CD14-positive monocyte (primary cell): ENCODE data around the gene SYNPO. TPM values are rescaled to one million over a fixed set of nuclear protein-coding genes. Genes with fewer than 3 reads are reported as not detected.

Source experiments
- DNase-seq, 3 donors: peaks; one replicate each; pipeline ENCODE4 v3.0.0-alpha.2; 2011 to 2022
- H2AFZ ChIP-seq: 2 replicates; pipeline ENCODE4 v1.6.0; 2012; ENCODE audit warnings: mild to moderate bottlenecking, low read depth, low read length, inconsistent platforms; ENCODE audit not compliant: insufficient read depth, poor library complexity, severe bottlenecking
- H3K27ac ChIP-seq, 2 donors: 1 replicate in 1 of 2; 2 replicates in 1 of 2; pipeline ENCODE4 v1.5.1; 2012 to 2013; ENCODE audit warnings: low read length in 2 of 2, control low read depth in 1 of 2, inconsistent platforms in 1 of 2, low read depth in 1 of 2, mild to moderate bottlenecking in 1 of 2
- H3K27me3 ChIP-seq, 2 donors: one replicate each; pipeline versions ENCODE4 v1.6.0 to v1.6.1; 2011 to 2013; ENCODE audit warnings: low read length in 2 of 2; ENCODE audit not compliant: control insufficient read depth in 2 of 2, insufficient read depth in 2 of 2
- H3K36me3 ChIP-seq, 2 donors: replicated peaks in 1 of 2; 1 replicate in 1 of 2; 2 replicates in 1 of 2; pipeline versions ENCODE4 v1.5.1 to v1.6.1; 2012 to 2013; ENCODE audit warnings: low read length in 2 of 2, control low read depth in 1 of 2, inconsistent platforms in 1 of 2, mild to moderate bottlenecking in 1 of 2; ENCODE audit not compliant: insufficient read depth in 2 of 2, control insufficient read depth in 1 of 2
- H3K4me1 ChIP-seq, 2 donors: 1 replicate in 1 of 2; 2 replicates in 1 of 2; pipeline versions ENCODE4 v1.5.1 to v1.6.1; 2012 to 2013; ENCODE audit warnings: low read length in 2 of 2, control low read depth in 1 of 2, inconsistent platforms in 1 of 2, mild to moderate bottlenecking in 1 of 2, moderate library complexity in 1 of 2; ENCODE audit not compliant: insufficient read depth in 2 of 2, control insufficient read depth in 1 of 2
- H3K4me2 ChIP-seq: replicated peaks from 2 replicates; pipeline ENCODE3; 2012; ENCODE audit warnings: low read length, moderate library complexity, mild to moderate bottlenecking; ENCODE audit not compliant: poor library complexity, severe bottlenecking; ENCODE audit errors: extremely low read depth
- H3K4me3 ChIP-seq, 3 experiments: fragments of 200-600 bp in 1 of 3; sonication (generic) in 1 of 3; replicated peaks in 1 of 3; 1 replicate in 2 of 3; 2 replicates in 1 of 3; pipeline ENCODE4 v1.5.1; 2011 to 2013; ENCODE audit warnings: low read length in 3 of 3, mild to moderate bottlenecking in 3 of 3, control low read depth in 2 of 3, low read depth in 2 of 3, inconsistent platforms in 1 of 3, moderate library complexity in 1 of 3
- H3K79me2 ChIP-seq: 2 replicates; pipeline ENCODE4 v1.6.0; 2012; ENCODE audit warnings: mild to moderate bottlenecking, control low read depth, inconsistent platforms, low read length, moderate library complexity; ENCODE audit not compliant: insufficient read depth
- H3K9ac ChIP-seq: 2 replicates; pipeline ENCODE4 v1.6.0; 2017; ENCODE audit warnings: low read length, mild to moderate bottlenecking; ENCODE audit not compliant: insufficient read depth, poor library complexity, severe bottlenecking
- H3K9me3 ChIP-seq, 2 donors: replicated peaks in 1 of 2; 1 replicate in 1 of 2; 2 replicates in 1 of 2; pipeline versions ENCODE4 v1.5.1 to v1.6.1; 2012 to 2013; ENCODE audit warnings: low read length in 2 of 2, control low read depth in 1 of 2; ENCODE audit not compliant: control insufficient read depth in 1 of 2, insufficient read depth in 1 of 2
- H4K20me1 ChIP-seq: 2 replicates; pipeline ENCODE4 v1.6.0; 2012; ENCODE audit warnings: mild to moderate bottlenecking, low read length, control low read depth, moderate library complexity; ENCODE audit not compliant: insufficient read depth
- H3K27ac Mint-ChIP-seq, 7 donors: one replicate each; pipeline ENCODE4 v1.8.0; 2020; ENCODE audit warnings: mild to moderate bottlenecking in 7 of 7, mixed read lengths in 7 of 7, moderate library complexity in 6 of 7, inconsistent platforms in 2 of 7
- H3K27me3 Mint-ChIP-seq, 3 donors: one replicate each; pipeline ENCODE4 v1.8.0; 2021 to 2022; ENCODE audit warnings: low read depth in 3 of 3, mild to moderate bottlenecking in 3 of 3, mixed read lengths in 3 of 3, moderate library complexity in 3 of 3, inconsistent platforms in 1 of 3
- H3K36me3 Mint-ChIP-seq, 2 donors: one replicate each; pipeline ENCODE4 v1.8.0; 2020; ENCODE audit warnings: mixed read lengths in 2 of 2, inconsistent platforms in 1 of 2, mild to moderate bottlenecking in 1 of 2
- H3K4me1 Mint-ChIP-seq: one replicate; pipeline ENCODE4 v1.8.0; 2020; ENCODE audit warnings: mild to moderate bottlenecking, mixed read lengths
- H3K4me3 Mint-ChIP-seq, 2 donors: one replicate each; pipeline ENCODE4 v1.8.0; 2020; ENCODE audit warnings: mild to moderate bottlenecking in 2 of 2, mixed read lengths in 2 of 2, moderate library complexity in 1 of 2
- H3K9me3 Mint-ChIP-seq, 7 donors: one replicate each; pipeline ENCODE4 v1.8.0; 2020 to 2022; ENCODE audit warnings: mixed read lengths in 7 of 7, mild to moderate bottlenecking in 6 of 7, moderate library complexity in 6 of 7, inconsistent platforms in 2 of 7
- CTCF ChIP-seq: fragments of 200-600 bp; IDR thresholded peaks from one replicate; pipeline ENCODE4 v1.8.0; 2022; ENCODE audit warnings: antibody characterized with exemption, mild to moderate bottlenecking
- WGBS: methylation state at CpG from one replicate; pipeline ENCODE4 v1.1.5; 2013; ENCODE audit warnings: missing lambda C conversion rate; ENCODE audit not compliant: insufficient coverage; 5-methylcytosine and 5-hydroxymethylcytosine counted together
- intact Hi-C, 2 donors: fragments of 100-400 bp; cut with micrococcal nuclease; formaldehyde crosslinking; loops; one replicate each; pipeline versions ENCODE4 v1.15.0 to v1.15.1; 2023
- polyA plus RNA-seq, 3 donors: library from polyadenylated mRNA; depleted of rRNA in 1 of 3; unstranded in 2 of 3; stranded (reverse) in 1 of 3; fragments of 300-500 nt in 2 of 3; fragments of >200 nt in 1 of 3; fragmentation: Illumina TruSeq in 2 of 3; gene quantifications; 1 replicate in 2 of 3; 2 replicates in 1 of 3; pipeline ENCODE4 v1.2.3, GENCODE V29; 2012 to 2021

The SYNPO gene
- polyA plus RNA-seq, 3 donors: not detected

DNA sequence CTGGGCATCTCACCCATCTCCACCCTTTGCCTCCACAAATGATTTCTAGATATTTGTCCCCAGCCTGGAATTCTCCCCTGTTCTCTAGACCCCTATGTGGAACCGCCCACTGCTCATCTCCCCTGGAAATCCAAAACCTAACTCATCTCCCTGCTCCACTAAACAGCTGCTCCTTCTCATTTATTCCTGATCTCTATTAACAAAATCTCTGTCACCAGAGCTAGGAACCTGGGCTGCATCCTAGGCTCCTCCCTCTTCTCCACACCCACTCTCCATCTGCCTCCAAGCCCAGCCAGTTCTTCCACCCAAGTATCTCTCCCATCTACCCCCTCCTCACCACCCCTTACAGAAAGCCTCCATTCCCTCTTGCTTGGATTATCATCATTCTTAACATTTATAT is 24.0 kb upstream of the SYNPO start:
- H2AFZ ChIP-seq: no peak overlapping the region
- Mint-ChIP-seq H3K4me1 (no peaks in the 10 kb centered on the region), H3K27ac (no peak overlapping the region), H3K9me3 (no peaks in the 10 kb centered on the region), H3K4me3 (no peak overlapping the region), H3K27me3 (peaks cover 3 to 8% (median 8%) of the 10 kb centered on the region in 3 donors), H3K36me3 (no peaks in the 10 kb centered on the region)
- no peak overlapping the region for H3K9ac ChIP-seq
- 86% methylated on average over 1 of the region's 1 CpG for WGBS
- H3K9me3 ChIP-seq: no peaks in the 10 kb centered on the region
- DNase-seq: no peak
- H3K36me3 ChIP-seq: no peaks in the 10 kb centered on the region
- H3K4me3 ChIP-seq: no peak overlapping the region
- H3K27ac ChIP-seq: no peak overlapping the region
- no peaks in the 10 kb centered on the region for H3K27me3 ChIP-seq
- no peaks in the 10 kb centered on the region for H4K20me1 ChIP-seq
- intact Hi-C loops: no loop called here
- no peak overlapping the region for H3K4me2 ChIP-seq
- H3K79me2 ChIP-seq: no peaks in the 10 kb centered on the region
- H3K4me1 ChIP-seq: no peaks in the 10 kb centered on the region
- no peak for TF ChIP-seq CTCF

DNA sequence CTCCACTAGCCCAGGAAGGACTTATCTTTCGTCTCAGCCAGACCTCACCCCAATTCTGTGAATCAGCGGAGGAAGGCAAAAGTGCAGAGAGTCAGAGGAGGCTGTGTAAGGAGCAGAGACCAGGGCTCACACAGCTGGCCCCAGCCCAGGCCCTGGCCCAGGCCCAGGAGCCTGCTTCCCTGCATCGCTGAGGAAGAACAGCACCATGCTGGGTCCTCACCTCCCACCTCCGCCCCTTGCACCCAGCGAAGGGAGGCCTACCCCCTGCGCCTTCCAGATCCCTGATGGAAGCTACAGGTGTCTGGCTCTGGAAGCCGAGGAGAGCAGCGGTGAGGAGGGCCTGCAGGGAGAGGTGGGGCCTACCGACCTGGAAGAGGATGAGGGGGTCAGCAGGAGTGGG is 22.3 kb upstream of the SYNPO start:
- H3K4me3 Mint-ChIP-seq: no peak overlapping the region
- H3K4me1 Mint-ChIP-seq: peaks cover 1% of the 10 kb centered on the region
- H2AFZ ChIP-seq: no peak overlapping the region
- 93% methylated on average over 3 of the region's 9 CpGs for WGBS
- H3K27me3 ChIP-seq: no peaks in the 10 kb centered on the region
- intact Hi-C loops: no loop called here
- H3K27ac ChIP-seq: no peak overlapping the region
- H3K4me2 ChIP-seq: no peak overlapping the region
- no peak for TF ChIP-seq CTCF
- H3K9me3 Mint-ChIP-seq: no peaks in the 10 kb centered on the region
- H3K36me3 ChIP-seq: no peaks in the 10 kb centered on the region
- peaks cover 0 to 1% of the 10 kb centered on the region in 2 donors for H3K36me3 Mint-ChIP-seq
- H3K79me2 ChIP-seq: no peaks in the 10 kb centered on the region
- no peak overlapping the region for H3K27ac Mint-ChIP-seq
- no peaks in the 10 kb centered on the region for H3K4me1 ChIP-seq
- H3K27me3 Mint-ChIP-seq: peaks cover 5 to 11% (median 11%) of the 10 kb centered on the region in 3 donors
- no peak overlapping the region for H3K9ac ChIP-seq
- DNase-seq: no peak
- no peaks in the 10 kb centered on the region for H3K9me3 ChIP-seq
- no peaks in the 10 kb centered on the region for H4K20me1 ChIP-seq
- no peak overlapping the region for H3K4me3 ChIP-seq
